HCT116 (cell line): ENCODE measurements around the gene DPP10. TPM values are rescaled to one million over a fixed set of nuclear protein-coding genes. Genes with fewer than 3 reads are reported as not detected.

Source experiments
- ATAC-seq: fragments of 200-7000 bp; cut with Tn5 transposase; 2 replicates; pipeline ENCODE4 v1.9.1; 2020; ENCODE audit warnings: mild to moderate bottlenecking, moderate library complexity
- BruUV-seq: library from RNA; stranded (reverse); fragments of 400-500 nt; replicated peaks from 2 replicates; lab custom pipeline; 2021; lab: Mats Ljungman, UMichigan
- CTCF ChIA-PET: fragments of 300-600 bp; sonication (Branson Sonifier 250); formaldehyde crosslinking; loops from one replicate; lab custom pipeline; 2021; ENCODE audit warnings: antibody characterized with exemption; lab: Charles Lee
- POLR2A ChIA-PET: fragments of 300-600, 350-600 bp; sonication (Branson Sonifier 250); formaldehyde crosslinking; loops from one replicate; lab custom pipeline; 2021; ENCODE audit warnings: antibody characterized with exemption; lab: Charles Lee
- RAD21 ChIA-PET, 2 experiments: fragments of 300-600 bp; sonication (Branson Sonifier 250); formaldehyde crosslinking; loops; one replicate each; lab custom pipeline; 2023; ENCODE audit warnings: low total read pairs in 2 of 2; ENCODE audit not compliant: uncharacterized antibody in 2 of 2, unreplicated experiment in 2 of 2, low non-redundant PET in 1 of 2; lab: Charles Lee
- DNase-seq: peaks from one replicate; pipeline ENCODE4 v3.0.0-alpha.2; 2010; ENCODE audit warnings: low read depth, low spot score
- H2AFZ ChIP-seq: fragments of 200-600 bp; shearing (Covaris generic), sonication (generic); 2 replicates; pipeline ENCODE4 v1.6.1; 2017; ENCODE audit warnings: low read depth, mixed run types, mixed read lengths, antibody characterized with exemption, low read length; ENCODE audit not compliant: poor library complexity, severe bottlenecking
- H3K27ac ChIP-seq: 2 replicates; pipeline ENCODE4 v1.5.1; 2012; ENCODE audit warnings: low read depth, low read length
- H3K27me3 ChIP-seq: fragments of 200-600 bp; sonication (generic); 2 replicates; pipeline ENCODE4 v1.6.1; 2016; ENCODE audit warnings: mixed run types, low read length, mixed read lengths; ENCODE audit not compliant: insufficient read depth
- H3K36me3 ChIP-seq, 2 experiments: fragments of 200-500 bp in 1 of 2; fragments of 200-600 bp in 1 of 2; sonication (Bioruptor generic) in 1 of 2; sonication (generic) in 1 of 2; 2 replicates each; pipeline versions ENCODE4 v1.5.1 to v1.6.1; 2014 to 2016; ENCODE audit warnings: low read length in 2 of 2, inconsistent platforms in 1 of 2, mixed read lengths in 1 of 2, mixed run types in 1 of 2; ENCODE audit not compliant: insufficient read depth in 2 of 2, control insufficient read depth in 1 of 2
- H3K4me1 ChIP-seq, 2 experiments: fragments of 200-600 bp in 1 of 2; sonication (generic) in 1 of 2; 2 replicates each; pipeline versions ENCODE4 v1.5.1 to v1.6.1; 2012 to 2017; ENCODE audit warnings: low read length in 2 of 2, inconsistent platforms in 1 of 2, mild to moderate bottlenecking in 1 of 2, mixed read lengths in 1 of 2, mixed run types in 1 of 2, moderate library complexity in 1 of 2; ENCODE audit not compliant: insufficient read depth in 2 of 2, control insufficient read depth in 1 of 2
- H3K4me2 ChIP-seq: fragments of 200-600 bp; sonication (generic); 2 replicates; pipeline ENCODE4 v1.6.1; 2017; ENCODE audit warnings: mixed run types, low read length, mixed read lengths
- H3K4me3 ChIP-seq, 2 experiments: fragments of 200-600 bp in 1 of 2; sonication (generic) in 1 of 2; replicated peaks in 1 of 2; 2 replicates each; pipeline ENCODE4 v1.5.1; 2011 to 2016; ENCODE audit warnings: low read length in 2 of 2, control low read depth in 1 of 2, low read depth in 1 of 2, mild to moderate bottlenecking in 1 of 2, mixed read lengths in 1 of 2, mixed run types in 1 of 2
- H3K79me2 ChIP-seq: fragments of 200-600 bp; sonication (generic); 2 replicates; pipeline ENCODE4 v1.6.1; 2017; ENCODE audit warnings: mild to moderate bottlenecking, mixed run types, low read length, moderate library complexity, mixed read lengths; ENCODE audit not compliant: insufficient read depth
- H3K9ac ChIP-seq: fragments of 200-600 bp; sonication (generic); 2 replicates; pipeline ENCODE4 v1.6.1; 2016; ENCODE audit warnings: low read length, mixed read lengths
- H3K9me2 ChIP-seq: fragments of 200-600 bp; sonication (generic), shearing (Covaris generic); 2 replicates; pipeline ENCODE4 v1.6.1; 2017; ENCODE audit warnings: mixed run types, mild to moderate bottlenecking, moderate library complexity; ENCODE audit not compliant: insufficient read depth
- H3K9me3 ChIP-seq, 2 experiments: fragments of 200-500 bp in 1 of 2; fragments of 200-600 bp in 1 of 2; sonication (Bioruptor generic) in 1 of 2; sonication (generic) in 1 of 2; 2 replicates each; pipeline ENCODE4 v1.6.1; 2014 to 2017; ENCODE audit warnings: low read length in 2 of 2, mixed read lengths in 2 of 2, inconsistent platforms in 1 of 2, low read depth in 1 of 2, mild to moderate bottlenecking in 1 of 2, mixed run types in 1 of 2, moderate library complexity in 1 of 2; ENCODE audit not compliant: control insufficient read depth in 1 of 2, insufficient read depth in 1 of 2
- H4K20me1 ChIP-seq: fragments of 200-600 bp; sonication (generic), shearing (Covaris generic); 2 replicates; pipeline ENCODE4 v1.6.1; 2017; ENCODE audit warnings: mixed run types, mild to moderate bottlenecking, moderate library complexity; ENCODE audit not compliant: insufficient read depth
- CBX3 ChIP-seq: IDR thresholded peaks from 2 replicates; pipeline ENCODE4 v1.6.1; 2012; ENCODE audit warnings: low read depth
- CEBPB ChIP-seq: IDR thresholded peaks from 2 replicates; pipeline ENCODE4 v1.6.1; 2012; ENCODE audit warnings: low read depth
- EGR1 ChIP-seq: IDR thresholded peaks from 2 replicates; pipeline ENCODE4 v1.6.1; 2012; ENCODE audit warnings: low read depth
- ELF1 ChIP-seq: IDR thresholded peaks from 2 replicates; pipeline ENCODE4 v1.6.1; 2012; ENCODE audit warnings: low read depth, borderline replicate concordance
- EZH2phosphoT487 ChIP-seq: fragments of 200-600 bp; IDR thresholded peaks from 2 replicates; pipeline ENCODE4 v1.6.1; 2018; ENCODE audit warnings: antibody characterized with exemption, borderline replicate concordance
- FOSL1 ChIP-seq: IDR thresholded peaks from 2 replicates; pipeline ENCODE4 v1.6.1; 2012; ENCODE audit warnings: low read depth
- POLR2A ChIP-seq: IDR thresholded peaks from 2 replicates; pipeline ENCODE4 v1.7.0; 2011; ENCODE audit warnings: borderline replicate concordance; ENCODE audit not compliant: insufficient read depth, insufficient read length; ENCODE audit errors: extremely low read depth
- SIN3A ChIP-seq: IDR thresholded peaks from 2 replicates; pipeline ENCODE4 v1.6.1; 2012; ENCODE audit warnings: low read depth
- SRF ChIP-seq: IDR thresholded peaks from 2 replicates; pipeline ENCODE4 v1.6.1; 2012; ENCODE audit warnings: low read depth
- YY1 ChIP-seq: IDR thresholded peaks from 2 replicates; pipeline ENCODE4 v1.6.1; 2011; ENCODE audit warnings: low read length, low read depth, moderate library complexity, mild to moderate bottlenecking; ENCODE audit not compliant: insufficient replicate concordance; ENCODE audit errors: extremely low read depth
- ZNF274 ChIP-seq: fragments of 200-500 bp; sonication (Bioruptor generic); IDR thresholded peaks from 2 replicates; pipeline ENCODE4 v1.6.1; 2014; ENCODE audit warnings: mild to moderate bottlenecking, low read depth, low read length, inconsistent platforms
- intact Hi-C: fragments of 100-400 bp; cut with micrococcal nuclease; formaldehyde crosslinking; loops from 2 replicates; pipeline ENCODE4 v1.10.0; 2022
- total RNA-seq: library from RNA; stranded (reverse); gene quantifications from one replicate; pipeline ENCODE4 v1.2.1, GENCODE V29; 2021; ENCODE audit not compliant: unreplicated experiment
- TF ChIP-seq, protein P1 (sequence below): IDR thresholded peaks from 2 replicates; pipeline ENCODE4 v1.6.1; 2012

The DPP10 gene
- total RNA-seq, 1 experiment from 2014 or later: not detected

DNA sequence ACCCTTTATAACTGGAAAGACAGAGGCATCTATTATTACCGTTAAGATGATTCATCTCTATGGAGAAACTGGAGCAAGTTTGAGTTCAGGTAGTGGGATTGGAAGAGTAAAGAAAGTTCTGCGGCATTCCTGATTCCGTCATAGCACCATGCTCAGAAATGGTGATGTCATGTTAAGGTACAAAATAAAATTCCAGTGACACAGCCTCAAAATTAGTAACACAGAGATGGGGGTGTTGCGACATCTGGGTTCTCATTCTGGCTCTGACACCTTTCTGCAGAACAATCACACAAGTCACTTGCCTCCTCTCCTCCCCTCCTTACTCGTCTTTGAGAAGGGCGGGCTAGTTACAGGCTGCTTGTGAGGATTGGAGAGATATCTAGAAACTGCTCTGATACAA, 105.7 kb downstream of the DPP10 start:
- CTCF ChIA-PET: no interaction called here
- BruUV-seq: no TSS peak
- ATAC-seq (no peak), DNase-seq (no peak)
- no peak overlapping the region for H3K4me3 ChIP-seq
- intact Hi-C loops: no loop called here
- no peak for TF ChIP-seq EZH2phosphoT487
- no peak for TF ChIP-seq POLR2A
- no peak for TF ChIP-seq ELF1
- TF ChIP-seq EGR1: no peak
- TF ChIP-seq FOSL1: no peak
- no peak for TF ChIP-seq ZNF274
- no peak for TF ChIP-seq SIN3A
- no peaks in the 10 kb centered on the region for H3K9me2 ChIP-seq
- no peaks in the 10 kb centered on the region for H3K27me3 ChIP-seq
- peaks cover 6 to 7% of the 10 kb centered on the region in 2 experiments; a peak in 2 of 4 replicates for H3K9me3 ChIP-seq
- POLR2A ChIA-PET: no interaction called here
- no peaks in the 10 kb centered on the region for H3K36me3 ChIP-seq
- H3K79me2 ChIP-seq: no peaks in the 10 kb centered on the region
- no peak overlapping the region for H3K27ac ChIP-seq
- H3K9ac ChIP-seq: no peak overlapping the region
- RAD21 ChIA-PET: no interaction called here
- no peak overlapping the region for H2AFZ ChIP-seq
- no peaks in the 10 kb centered on the region for H3K4me1 ChIP-seq
- H3K4me2 ChIP-seq: no peak overlapping the region
- no peaks in the 10 kb centered on the region for H4K20me1 ChIP-seq

GRCh38 chr2:114550364-114550763, 107.9 kb downstream of the DPP10 start:
- no peak overlapping the region for H2AFZ ChIP-seq
- no peak overlapping the region for H3K27ac ChIP-seq
- no peak for ATAC-seq
- DNase-seq: no peak
- no peak overlapping the region for H3K4me2 ChIP-seq
- H3K4me1 ChIP-seq: no peaks in the 10 kb centered on the region
- H4K20me1 ChIP-seq: no peaks in the 10 kb centered on the region
- TF ChIP-seq ELF1 (no peak), EZH2phosphoT487 (no peak), CEBPB (no peak), SRF (no peak), FOSL1 (no peak), YY1 (no peak), CBX3 (no peak)
- TF ChIP-seq, protein P1, sequence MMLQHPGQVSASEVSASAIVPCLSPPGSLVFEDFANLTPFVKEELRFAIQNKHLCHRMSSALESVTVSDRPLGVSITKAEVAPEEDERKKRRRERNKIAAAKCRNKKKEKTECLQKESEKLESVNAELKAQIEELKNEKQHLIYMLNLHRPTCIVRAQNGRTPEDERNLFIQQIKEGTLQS: no peak
- TF ChIP-seq, all 23 proteins: peak for 0
- H3K9me3 ChIP-seq: peaks cover 6 to 23% of the 10 kb centered on the region in 2 experiments; a peak in 2 of 4 replicates
- no peaks in the 10 kb centered on the region for H3K27me3 ChIP-seq
- no peaks in the 10 kb centered on the region for H3K36me3 ChIP-seq
- H3K4me3 ChIP-seq: no peak overlapping the region
- no TSS peak for BruUV-seq
- no peak overlapping the region for H3K9ac ChIP-seq
- intact Hi-C loops: no loop called here
- ChIA-PET POLR2A (no interaction called here), CTCF (no interaction called here), RAD21 (no interaction called here)
- H3K9me2 ChIP-seq: no peaks in the 10 kb centered on the region
- H3K79me2 ChIP-seq: no peaks in the 10 kb centered on the region
